K562 (cell line): ENCODE results near the gene FOXD3. TPM values are rescaled to one million over a fixed set of nuclear protein-coding genes. Genes with fewer than 3 reads are reported as not detected.

Experiments
- ATF7 ChIP-seq: fragments of 450-650 bp; IDR thresholded peaks from 2 replicates; pipeline ENCODE4 v1.7.1; 2014; ENCODE audit warnings: mild to moderate bottlenecking, moderate library complexity
- CBX1 ChIP-seq: sonication (generic); IDR thresholded peaks from 2 replicates; pipeline ENCODE4 v1.6.1; 2016; ENCODE audit warnings: antibody characterized with exemption, low read depth, mild to moderate bottlenecking
- ELF1 ChIP-seq: fragments of 200-800 bp; sonication (Bioruptor generic); IDR thresholded peaks from 2 replicates; pipeline ENCODE4 v1.6.1; 2016; ENCODE audit warnings: missing genetic modification characterization, missing compliant biosample characterization
- HDAC2 ChIP-seq: fragments of 450-650 bp; IDR thresholded peaks from 2 replicates; pipeline ENCODE4 v1.6.1; 2016; ENCODE audit warnings: mild to moderate bottlenecking
- HDAC8 ChIP-seq: fragments of 450-650 bp; IDR thresholded peaks from 2 replicates; pipeline ENCODE4 v1.6.1; 2016; ENCODE audit warnings: mild to moderate bottlenecking, missing genetic modification characterization, moderate library complexity, missing compliant biosample characterization
- KAT7 ChIP-seq: sonication (generic); formaldehyde crosslinking; IDR thresholded peaks from 2 replicates; pipeline ENCODE4 v1.8.0; 2022; ENCODE audit warnings: missing genetic modification reagents, mild to moderate bottlenecking, borderline replicate concordance
- NFIC ChIP-seq: fragments of 450-650 bp; IDR thresholded peaks from 2 replicates; pipeline ENCODE4 v1.6.1; 2017; ENCODE audit warnings: mild to moderate bottlenecking, inconsistent platforms
- PPARD ChIP-seq: fragments of 250-450 bp; sonication (Bioruptor Pico); IDR thresholded peaks from 2 replicates; pipeline ENCODE4 v1.8.0; 2022; ENCODE audit warnings: inconsistent platforms, mild to moderate bottlenecking, moderate library complexity
- SMAD2 ChIP-seq: fragments of 150-350 bp; IDR thresholded peaks from 2 replicates; pipeline ENCODE4 v1.6.1; 2014; ENCODE audit warnings: low read depth, mild to moderate bottlenecking, low read length
- SP1 ChIP-seq: sonication (generic); formaldehyde crosslinking; IDR thresholded peaks from 2 replicates; pipeline ENCODE4 v1.8.1; 2022; ENCODE audit warnings: mild to moderate bottlenecking, missing genetic modification reagents
- STAT5B ChIP-seq: fragments of 250-450 bp; sonication (Bioruptor Pico); IDR thresholded peaks from 2 replicates; pipeline ENCODE4 v1.8.0; 2021; ENCODE audit warnings: mild to moderate bottlenecking, inconsistent platforms
- TCF7 ChIP-seq: sonication (generic); IDR thresholded peaks from 2 replicates; pipeline ENCODE4 v1.6.1; 2016; ENCODE audit warnings: antibody characterized with exemption, borderline replicate concordance
- ZNF668 ChIP-seq: fragments of 250-450 bp; sonication (Bioruptor Pico); IDR thresholded peaks from 2 replicates; pipeline ENCODE4 v1.8.0; 2022; ENCODE audit warnings: mild to moderate bottlenecking, inconsistent platforms
- polyA plus RNA-seq, 8 experiments: library from polyadenylated mRNA; depleted of rRNA in 4 of 8; stranded (reverse) in 5 of 8; unstranded in 3 of 8; fragments of >200 nt; fragmentation: Nextera tagmentation in 2 of 8; fragmentation: Illumina TruSeq in 1 of 8; extraction: Ambion mirVana in 2 of 8; extraction: Trizol in 1 of 8; gene quantifications; 2 replicates each; pipeline versions ENCODE4 v1.2.1 to v1.2.3, GENCODE V29; 2011 to 2014; ENCODE audit warnings: inconsistent platforms in 1 of 8, missing spikeins in 1 of 8
- total RNA-seq, 7 experiments: library from RNA; depleted of rRNA in 6 of 7; stranded (reverse); fragments of >200 nt in 6 of 7; fragmentation: Illumina TruSeq in 2 of 7; extraction: Trizol in 2 of 7; gene quantifications; 2 replicates each; pipeline versions ENCODE4 v1.2.1 to v1.2.3, GENCODE V29; 2011 to 2021; ENCODE audit warnings: low replicate concordance in 1 of 7
- TF ChIP-seq, protein P1 (sequence below): fragments of 250-450 bp; sonication (Bioruptor Pico); IDR thresholded peaks from 2 replicates; pipeline ENCODE4 v1.4.0; 2020; ENCODE audit warnings: borderline replicate concordance
- TF ChIP-seq, protein P2 (sequence below): fragments of 450-650 bp; formaldehyde crosslinking; IDR thresholded peaks from 2 replicates; pipeline ENCODE4 v1.4.0; 2022; ENCODE audit warnings: missing genetic modification characterization
- TF ChIP-seq, protein P3 (sequence below), 2 experiments: fragments of 450-650 bp; IDR thresholded peaks; 2 replicates each; pipeline ENCODE4 v1.6.1; 2016; ENCODE audit warnings: mild to moderate bottlenecking in 2 of 2, borderline replicate concordance in 1 of 2, low read depth in 1 of 2, moderate library complexity in 1 of 2

The FOXD3 gene
- total and polyA plus RNA-seq, 9 of the 15 experiments (the other 6 are each of a cell fraction or from before 2014, with no cell fraction given) = 0.06 to 0.45 (median 0.10) TPM; not detected in 2

DNA sequence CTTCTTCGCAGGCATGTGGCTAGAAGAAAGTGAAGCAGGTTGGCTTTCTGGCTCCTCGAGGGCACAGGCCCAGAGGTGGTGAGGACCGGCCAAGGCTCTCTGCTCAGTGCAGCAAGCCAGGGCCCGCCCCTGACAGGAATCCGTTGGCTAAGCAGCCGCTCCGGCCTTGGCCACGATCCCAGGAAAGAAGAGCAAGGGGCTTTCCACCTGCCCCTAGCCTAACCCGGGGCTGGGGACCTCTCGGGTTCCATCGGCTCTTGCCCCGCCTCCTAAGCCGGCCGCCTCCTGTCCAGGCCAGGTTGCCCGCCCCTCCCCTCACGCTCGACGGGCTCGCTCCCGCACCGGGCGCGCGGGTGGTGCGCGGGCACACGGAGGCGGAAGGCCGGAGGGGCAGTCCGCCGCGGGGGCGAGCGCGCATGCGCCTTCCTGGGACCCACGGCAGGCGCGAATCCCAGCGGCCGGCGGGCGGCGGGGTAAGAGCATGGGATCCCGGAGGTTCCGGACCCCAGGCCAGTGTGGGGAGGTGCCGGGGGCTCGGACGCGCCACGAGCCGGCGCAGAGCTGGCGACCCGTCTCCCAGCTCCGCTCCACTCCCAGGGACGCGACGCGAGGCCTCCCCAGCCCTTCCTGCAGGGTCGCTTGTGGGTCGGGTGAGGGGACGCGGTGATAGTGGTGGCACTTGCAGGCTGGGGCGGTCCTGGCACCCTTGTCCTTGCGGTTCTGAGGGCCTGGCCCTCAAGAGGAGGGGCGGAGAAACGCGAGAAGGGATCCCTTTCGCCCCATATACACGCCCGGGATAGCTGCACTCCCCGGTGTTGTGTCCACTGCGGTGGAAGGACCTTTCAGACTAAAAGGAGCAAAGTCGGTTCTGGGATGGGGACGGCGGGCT lies 45.1 kb downstream of the FOXD3 start, which contains the start of gene ALG6 (continued):
- TF ChIP-seq CBX1 (peak; percentile 59; the same call in 1 of the 2 replicates), KAT7 (CRISPR knock-in tag) (no peak; the same call in 1 of the 2 replicates), SMAD2 (no peak), HDAC2 (no peak), ZNF668 (no peak), SP1 (peak; percentile 40; the same call in 1 of the 2 replicates), TCF7 (no peak), HDAC8 (tag) (no peak), NFIC (peak; percentile 57), ATF7 (peak; percentile 57; the same call in 1 of the 2 replicates), PPARD (no peak), STAT5B (CRISPR knock-in tag) (no peak), ELF1 (peak; percentile 71)
- TF ChIP-seq, protein P1, sequence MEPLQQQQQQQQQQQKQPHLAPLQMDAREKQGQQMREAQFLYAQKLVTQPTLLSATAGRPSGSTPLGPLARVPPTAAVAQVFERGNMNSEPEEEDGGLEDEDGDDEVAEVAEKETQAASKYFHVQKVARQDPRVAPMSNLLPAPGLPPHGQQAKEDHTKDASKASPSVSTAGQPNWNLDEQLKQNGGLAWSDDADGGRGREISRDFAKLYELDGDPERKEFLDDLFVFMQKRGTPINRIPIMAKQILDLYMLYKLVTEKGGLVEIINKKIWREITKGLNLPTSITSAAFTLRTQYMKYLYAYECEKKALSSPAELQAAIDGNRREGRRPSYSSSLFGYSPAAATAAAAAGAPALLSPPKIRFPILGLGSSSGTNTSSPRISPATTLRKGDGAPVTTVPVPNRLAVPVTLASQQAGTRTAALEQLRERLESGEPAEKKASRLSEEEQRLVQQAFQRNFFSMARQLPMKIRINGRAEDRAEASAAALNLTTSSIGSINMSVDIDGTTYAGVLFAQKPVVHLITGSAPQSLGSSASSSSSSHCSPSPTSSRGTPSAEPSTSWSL = no peak
- TF ChIP-seq, protein P2, sequence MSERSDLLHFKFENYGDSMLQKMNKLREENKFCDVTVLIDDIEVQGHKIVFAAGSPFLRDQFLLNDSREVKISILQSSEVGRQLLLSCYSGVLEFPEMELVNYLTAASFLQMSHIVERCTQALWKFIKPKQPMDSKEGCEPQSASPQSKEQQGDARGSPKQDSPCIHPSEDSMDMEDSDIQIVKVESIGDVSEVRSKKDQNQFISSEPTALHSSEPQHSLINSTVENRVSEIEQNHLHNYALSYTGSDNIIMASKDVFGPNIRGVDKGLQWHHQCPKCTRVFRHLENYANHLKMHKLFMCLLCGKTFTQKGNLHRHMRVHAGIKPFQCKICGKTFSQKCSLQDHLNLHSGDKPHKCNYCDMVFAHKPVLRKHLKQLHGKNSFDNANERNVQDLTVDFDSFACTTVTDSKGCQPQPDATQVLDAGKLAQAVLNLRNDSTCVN (CRISPR knock-in tag) = no peak
- TF ChIP-seq, protein P3, sequence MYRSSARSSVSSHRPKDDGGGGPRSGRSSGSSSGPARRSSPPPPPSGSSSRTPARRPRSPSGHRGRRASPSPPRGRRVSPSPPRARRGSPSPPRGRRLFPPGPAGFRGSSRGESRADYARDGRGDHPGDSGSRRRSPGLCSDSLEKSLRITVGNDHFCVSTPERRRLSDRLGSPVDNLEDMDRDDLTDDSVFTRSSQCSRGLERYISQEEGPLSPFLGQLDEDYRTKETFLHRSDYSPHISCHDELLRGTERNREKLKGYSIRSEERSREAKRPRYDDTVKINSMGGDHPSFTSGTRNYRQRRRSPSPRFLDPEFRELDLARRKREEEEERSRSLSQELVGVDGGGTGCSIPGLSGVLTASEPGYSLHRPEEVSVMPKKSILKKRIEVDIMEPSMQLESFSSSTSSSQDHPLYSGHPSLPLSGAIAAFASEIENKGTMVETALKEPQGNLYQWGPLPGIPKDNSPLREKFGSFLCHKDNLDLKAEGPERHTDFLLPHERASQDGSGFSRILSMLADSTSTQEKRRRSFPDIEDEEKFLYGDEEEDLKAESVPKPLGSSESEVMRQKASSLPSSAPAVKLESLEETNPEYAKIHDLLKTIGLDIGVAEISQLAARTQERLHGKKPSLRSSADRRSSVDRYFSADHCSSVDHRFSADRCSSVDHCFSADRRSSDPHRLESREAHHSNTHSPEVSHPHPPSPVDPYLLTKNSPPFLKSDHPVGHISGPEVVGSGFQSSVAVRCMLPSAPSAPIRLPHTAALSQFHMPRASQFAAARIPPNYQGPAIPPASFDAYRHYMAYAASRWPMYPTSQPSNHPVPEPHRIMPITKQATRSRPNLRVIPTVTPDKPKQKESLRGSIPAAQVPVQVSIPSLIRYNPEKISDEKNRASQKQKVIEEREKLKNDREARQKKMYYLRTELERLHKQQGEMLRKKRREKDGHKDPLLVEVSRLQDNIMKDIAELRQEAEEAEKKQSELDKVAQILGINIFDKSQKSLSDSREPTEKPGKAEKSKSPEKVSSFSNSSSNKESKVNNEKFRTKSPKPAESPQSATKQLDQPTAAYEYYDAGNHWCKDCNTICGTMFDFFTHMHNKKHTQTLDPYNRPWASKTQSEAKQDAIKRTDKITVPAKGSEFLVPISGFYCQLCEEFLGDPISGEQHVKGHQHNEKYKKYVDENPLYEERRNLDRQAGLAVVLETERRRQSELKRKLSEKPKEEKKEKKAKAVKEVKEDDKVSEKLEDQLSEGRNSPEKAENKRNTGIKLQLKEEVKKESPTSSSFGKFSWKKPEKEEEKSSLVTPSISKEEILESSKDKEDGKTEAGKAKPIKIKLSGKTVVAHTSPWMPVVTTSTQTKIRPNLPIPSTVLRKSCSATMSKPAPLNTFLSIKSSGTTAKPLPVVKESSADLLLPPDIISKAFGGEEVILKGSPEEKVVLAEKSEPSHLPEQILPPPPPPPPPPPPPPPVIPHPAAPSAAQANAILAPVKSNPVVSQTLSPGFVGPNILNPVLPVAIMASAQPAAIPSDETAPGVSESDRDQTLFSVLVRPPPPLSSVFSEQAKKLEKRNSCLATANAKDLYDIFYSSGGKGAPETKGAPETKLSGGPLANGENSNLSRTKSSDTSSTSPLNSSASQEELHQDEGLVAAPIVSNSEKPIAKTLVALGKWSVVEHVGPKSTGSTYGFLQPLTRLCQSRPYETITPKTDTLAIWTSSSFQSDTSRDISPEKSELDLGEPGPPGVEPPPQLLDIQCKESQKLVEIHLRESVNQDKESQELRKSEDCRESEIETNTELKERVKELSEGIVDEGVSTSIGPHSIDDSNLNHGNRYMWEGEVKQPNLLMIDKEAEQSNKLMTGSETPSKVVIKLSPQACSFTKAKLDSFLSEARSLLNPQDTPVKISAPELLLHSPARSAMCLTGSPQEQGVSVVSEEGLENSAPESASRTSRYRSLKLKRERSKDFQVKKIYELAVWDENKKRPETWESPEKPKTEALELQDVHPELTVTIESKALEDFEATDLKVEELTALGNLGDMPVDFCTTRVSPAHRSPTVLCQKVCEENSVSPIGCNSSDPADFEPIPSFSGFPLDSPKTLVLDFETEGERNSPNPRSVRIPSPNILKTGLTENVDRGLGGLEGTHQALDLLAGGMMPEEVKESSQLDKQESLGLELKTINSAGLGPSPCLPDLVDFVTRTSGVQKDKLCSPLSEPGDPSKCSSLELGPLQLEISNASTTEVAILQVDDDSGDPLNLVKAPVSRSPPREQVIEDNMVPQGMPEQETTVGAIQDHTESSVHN (IDR thresholded peaks at IDR 0.05; ENCODE audit: borderline replicate concordance in 1 of 2, low read depth in 1 of 2) = no peak
